GM04503 (cell line): ENCODE results near the gene UQCC5.
"Not testable (repeated sequence)": the region's sequence is repeated elsewhere in the genome, so short reads cannot be mapped to it uniquely, and the experiment has no call there.

ENCODE experiments used
- DNase-seq: peaks from one replicate; pipeline ENCODE4 v3.0.0-alpha.2; 2012; ENCODE audit warnings: low read depth

The UQCC5 gene

DNA sequence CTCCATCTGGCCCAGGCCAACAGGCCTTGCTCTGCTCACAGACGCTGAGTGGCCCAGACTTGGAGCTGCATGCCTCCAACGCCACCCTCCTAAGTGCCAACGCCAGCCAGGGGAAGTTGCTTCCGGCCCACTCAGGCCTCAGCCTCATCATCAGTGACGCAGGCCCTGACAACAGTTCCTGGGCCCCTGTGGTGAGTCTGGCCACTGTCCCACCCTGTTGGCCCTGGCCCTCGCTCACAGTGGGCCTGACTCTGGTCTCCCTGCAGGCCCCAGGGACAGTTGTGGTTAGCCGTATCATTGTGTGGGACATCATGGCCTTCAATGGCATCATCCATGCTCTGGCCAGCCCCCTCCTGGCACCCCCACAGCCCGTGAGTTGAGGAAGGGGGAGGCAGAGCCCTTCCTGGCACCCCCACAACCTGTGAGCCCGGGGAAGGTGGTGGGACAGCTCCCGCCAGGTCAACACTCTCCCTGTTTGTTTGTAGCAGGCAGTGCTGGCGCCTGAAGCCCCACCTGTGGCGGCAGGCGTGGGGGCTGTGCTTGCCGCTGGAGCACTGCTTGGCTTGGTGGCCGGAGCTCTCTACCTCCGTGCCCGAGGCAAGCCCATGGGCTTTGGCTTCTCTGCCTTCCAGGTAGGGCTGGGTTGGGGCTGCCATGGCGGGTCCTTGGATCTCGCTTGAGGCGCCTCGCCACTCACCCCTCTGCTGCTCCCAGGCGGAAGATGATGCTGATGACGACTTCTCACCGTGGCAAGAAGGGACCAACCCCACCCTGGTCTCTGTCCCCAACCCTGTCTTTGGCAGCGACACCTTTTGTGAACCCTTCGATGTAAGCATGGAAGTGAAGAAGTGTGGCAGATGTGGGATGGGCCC lies 12.8 kb upstream of the UQCC5 start:
- no peak for DNase-seq

DNA sequence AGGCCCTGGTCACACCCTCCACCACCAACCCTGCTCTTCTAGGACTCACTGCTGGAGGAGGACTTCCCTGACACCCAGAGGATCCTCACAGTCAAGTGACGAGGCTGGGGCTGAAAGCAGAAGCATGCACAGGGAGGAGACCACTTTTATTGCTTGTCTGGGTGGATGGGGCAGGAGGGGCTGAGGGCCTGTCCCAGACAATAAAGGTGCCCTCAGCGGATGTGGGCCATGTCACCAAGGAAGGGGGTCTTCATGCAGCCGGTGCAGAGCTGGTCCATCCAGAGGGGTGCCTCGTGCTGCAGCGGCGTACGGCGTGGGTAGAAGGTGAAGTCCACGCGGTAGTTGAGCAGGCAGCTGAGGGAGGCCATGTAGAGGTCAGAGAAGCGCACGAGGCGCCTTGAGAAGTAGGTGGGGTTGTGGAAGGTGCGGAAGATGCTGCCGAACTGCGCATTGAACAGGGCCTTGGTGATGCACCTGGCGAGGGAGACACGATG lies 12.1 kb upstream of the UQCC5 start:
- no peak for DNase-seq

- DNase-seq = no peak
Observed at GRCh38 chr3:52524752-52525679, 11.4 kb upstream of the UQCC5 start.

DNA sequence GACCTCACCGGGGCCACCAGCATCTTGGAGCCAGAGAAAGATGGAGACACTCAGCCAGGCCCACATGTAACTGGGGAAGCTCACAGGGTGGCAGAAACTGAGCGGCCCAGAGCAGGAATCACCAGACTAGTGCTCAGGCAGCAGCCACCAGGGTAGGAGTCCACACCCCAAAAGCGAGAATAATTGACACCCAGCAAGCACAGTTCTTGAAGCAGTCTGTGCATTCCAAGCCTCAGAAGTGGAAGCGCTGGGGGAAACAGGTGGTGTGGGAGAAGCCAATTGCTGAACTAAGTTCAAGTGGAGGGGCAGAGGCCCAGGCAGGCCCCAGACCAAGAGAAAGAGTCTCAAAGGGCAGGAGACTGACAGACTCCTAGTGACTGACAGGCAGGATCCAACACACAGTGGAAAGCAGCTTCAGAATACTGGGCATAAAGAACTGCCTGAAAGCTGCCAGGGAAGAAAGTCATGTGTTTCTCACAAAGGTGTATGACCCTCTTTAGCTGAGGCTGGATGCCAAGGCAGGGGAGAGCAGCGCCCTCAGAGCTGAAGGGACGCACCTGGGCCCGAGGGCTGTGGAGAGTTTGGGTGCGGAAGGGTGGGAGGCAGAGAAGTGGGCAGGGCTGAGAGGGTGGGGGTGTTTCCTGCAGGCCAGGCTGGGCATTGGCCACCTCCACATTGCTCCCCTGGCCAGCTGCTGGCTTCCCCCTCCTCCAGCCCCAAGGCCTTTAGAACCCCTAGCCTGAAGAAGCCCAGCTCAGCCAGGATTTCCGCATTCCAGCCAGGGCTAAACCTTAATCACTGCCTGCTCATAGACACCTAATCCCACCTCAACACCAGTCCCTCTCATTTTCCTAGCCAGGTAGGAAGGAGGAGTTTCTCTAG lies 10.5 kb upstream of the UQCC5 start:
- no peak for DNase-seq

DNA sequence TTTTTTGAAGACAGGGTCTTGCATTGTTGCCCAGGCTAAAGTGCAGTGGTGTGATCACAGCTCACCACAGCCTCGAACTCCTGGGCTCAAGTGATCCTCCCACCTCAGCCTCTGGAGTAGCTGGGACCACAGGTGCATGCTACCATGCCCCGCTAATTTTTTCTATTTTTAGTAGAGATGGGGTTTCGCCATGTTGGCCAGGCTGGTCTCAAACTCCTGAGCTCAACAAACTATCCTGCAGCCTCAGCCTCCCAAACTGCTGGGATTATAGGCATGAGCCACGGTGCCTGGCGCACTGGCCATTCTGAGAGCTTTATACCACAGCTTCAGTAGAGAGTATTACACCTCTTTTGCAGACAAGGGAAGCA lies 9.8 kb upstream of the UQCC5 start:
- not testable (repeated sequence) for DNase-seq

GRCh38 chr3:52527039-52527731 lies 9.2 kb upstream of the UQCC5 start:
- no peak for DNase-seq

- DNase-seq = no peak
Observed at GRCh38 chr3:52527732-52528585, 8.4 kb upstream of the UQCC5 start.

- DNase-seq = no peak
Observed at GRCh38 chr3:52528586-52529375, 7.6 kb upstream of the UQCC5 start.

DNA sequence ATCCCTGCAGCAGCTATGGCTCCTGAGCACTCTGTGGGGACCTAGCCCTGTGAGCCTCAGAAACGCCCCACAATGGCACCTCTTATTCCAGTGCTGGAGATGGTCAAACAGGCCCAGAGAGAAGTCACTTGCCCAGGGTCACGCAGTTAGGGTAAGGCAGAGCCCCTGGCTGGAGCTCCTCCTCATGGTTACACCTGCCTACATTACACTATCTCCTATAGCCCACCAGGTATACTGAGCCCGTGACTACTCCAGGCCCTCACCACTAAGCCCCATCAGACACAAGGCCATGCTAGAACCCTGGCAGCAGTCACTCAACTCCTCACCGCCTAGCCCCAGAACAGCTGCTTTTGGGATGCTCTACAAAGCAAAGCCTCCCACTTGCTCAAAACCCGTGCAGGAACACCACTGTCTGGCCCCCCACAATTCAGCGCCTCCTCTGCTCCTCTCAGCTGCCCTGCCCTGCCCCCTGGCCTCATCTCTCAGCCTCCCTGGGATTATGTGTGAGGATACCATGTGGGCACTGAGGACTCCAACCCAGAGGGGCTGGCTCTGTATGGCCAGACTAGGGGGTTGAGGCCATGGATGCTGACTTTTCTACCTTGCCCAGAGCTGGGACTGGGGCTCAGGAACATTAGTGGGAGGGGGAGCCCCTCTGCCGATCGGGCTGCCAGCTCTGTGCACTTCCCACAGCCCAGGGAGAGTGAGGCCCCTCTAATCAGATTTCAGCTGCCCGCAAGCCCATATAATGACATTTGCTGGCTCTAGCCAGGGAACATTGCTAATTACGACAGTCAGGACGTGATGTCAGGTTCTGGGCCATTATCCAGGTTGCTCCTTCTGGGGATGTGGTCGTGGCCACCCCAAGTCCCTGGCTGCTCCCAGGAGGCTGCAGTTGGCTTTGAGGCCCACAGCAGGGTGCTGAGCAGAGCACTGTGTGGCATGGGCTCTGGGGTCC lies 6.8 kb upstream of the UQCC5 start:
- DNase-seq = no peak

DNA sequence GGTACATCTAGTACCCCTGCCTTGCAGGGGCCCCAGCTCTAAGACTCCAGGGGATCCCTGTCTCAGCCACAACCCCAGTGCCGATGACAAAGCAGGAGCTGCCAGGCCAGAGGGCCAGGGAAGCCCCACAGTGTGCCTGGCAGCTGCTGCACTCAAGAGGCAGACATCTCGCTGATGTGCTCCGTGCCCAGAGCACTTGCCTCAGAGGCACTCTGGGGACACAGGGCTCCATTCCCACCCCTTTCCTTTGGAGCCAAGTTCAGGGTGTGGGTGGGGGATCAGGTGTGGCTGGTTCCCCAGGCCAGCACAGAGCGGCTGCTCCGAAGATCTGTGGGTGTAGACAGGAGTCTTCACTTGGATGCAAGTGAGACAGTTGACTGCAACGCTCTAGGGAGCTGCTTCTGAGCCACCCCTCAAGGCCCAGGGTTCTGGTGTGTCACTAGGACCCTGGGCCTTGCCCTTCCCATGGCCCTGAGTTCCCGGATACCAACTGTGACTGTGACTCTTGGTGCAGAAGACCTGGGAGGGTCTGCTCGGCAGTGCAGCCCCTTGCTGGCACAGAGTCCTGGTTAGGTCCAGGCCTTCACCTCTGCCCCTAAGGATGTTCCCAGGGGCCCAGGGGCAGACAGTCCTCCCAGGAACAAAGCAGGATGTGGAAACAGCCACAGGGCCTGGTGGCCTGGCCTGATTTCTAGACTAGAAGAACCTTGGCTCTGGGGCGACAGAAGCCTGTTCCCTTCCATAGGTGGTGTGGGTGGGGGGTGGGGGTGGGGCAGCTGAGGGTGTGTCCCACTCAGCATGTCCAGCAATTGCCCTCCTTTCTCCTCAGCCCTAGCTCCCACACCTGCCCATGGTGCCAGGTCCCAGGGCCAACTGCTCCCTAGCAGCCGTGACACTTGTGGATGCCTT lies 5.2 kb upstream of the UQCC5 start:
- DNase-seq = no peak

DNA sequence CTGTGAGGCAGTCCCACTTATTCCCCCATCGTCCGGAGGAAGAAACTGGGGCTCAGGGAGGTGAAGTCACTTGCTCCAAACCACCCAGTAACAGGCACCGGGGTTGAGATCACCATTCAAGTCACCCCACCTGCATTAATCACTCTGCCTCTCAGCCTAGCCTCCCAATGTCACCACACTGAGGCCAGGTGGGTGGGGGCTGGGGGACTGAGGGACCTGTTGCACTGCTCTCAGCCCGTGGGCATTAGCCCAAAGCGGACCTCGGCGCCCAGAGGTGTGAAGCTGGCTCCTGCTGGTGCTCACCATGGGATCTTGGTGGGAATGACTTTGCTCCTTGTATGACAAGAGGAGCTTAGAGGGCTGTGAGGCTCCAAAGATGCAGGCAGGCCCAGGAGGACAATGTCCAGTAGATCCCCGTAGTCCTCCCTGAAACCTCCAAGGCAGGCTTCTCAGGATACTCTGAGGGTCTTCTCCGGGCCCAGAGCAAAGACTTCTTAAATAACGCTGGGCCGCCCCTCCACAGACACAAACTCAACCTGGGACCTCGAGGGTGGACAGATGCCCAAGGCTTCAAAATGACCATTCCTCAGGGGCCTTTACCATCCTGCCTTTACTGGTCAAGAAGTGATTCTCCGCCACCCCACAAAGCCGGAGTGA lies 4.4 kb upstream of the UQCC5 start:
- DNase-seq = no peak

GRCh38 chr3:52532517-52532837 lies 3.9 kb upstream of the UQCC5 start:
- DNase-seq = no peak

- no peak for DNase-seq
Observed at GRCh38 chr3:52532838-52533622, 3.4 kb upstream of the UQCC5 start.

- no peak for DNase-seq
Observed at GRCh38 chr3:52533623-52534280, 2.7 kb upstream of the UQCC5 start, which contains the start of gene NT5DC2. TSS of gene NT5DC2 (minus strand) at chr3:52533857. CDS start at chr3:52533737, 120 bp downstream.
